Activated CD4-positive, alpha-beta T cell treated with anti-CD3 and anti-CD28 coated beads, Interleukin-2, amount 50 U/mL, for 16 hours (primary cell): Measurements from ENCODE around the gene KRT2.

ENCODE experiments used
- DNase-seq: peaks from one replicate; pipeline ENCODE4 v3.0.0-alpha.2; 2020

The KRT2 gene

GRCh38 chr12:52651726-52652261 lies at the start of gene KRT2:
Gene KRT2, minus strand, starts transcription at chr12:52652211. Its CDS starts 69 bp downstream, at chr12:52652142.
- no peak for DNase-seq

- DNase-seq, result no peak
Observed at GRCh38 chr12:52701281-52701680, 49.3 kb upstream of the KRT2 start.

GRCh38 chr12:52699960-52700359 lies 47.9 kb upstream of the KRT2 start:
- DNase-seq, result no peak

- no peak for DNase-seq
Observed at GRCh38 chr12:52699373-52699772, 47.4 kb upstream of the KRT2 start.

- DNase-seq, result no peak
Observed at GRCh38 chr12:52698651-52699340, 46.8 kb upstream of the KRT2 start.

GRCh38 chr12:52697058-52697582 lies 45.1 kb upstream of the KRT2 start:
- DNase-seq, result no peak

- no peak for DNase-seq
Observed at GRCh38 chr12:52696588-52696987, 44.6 kb upstream of the KRT2 start.

GRCh38 chr12:52695039-52695438 lies 43.0 kb upstream of the KRT2 start:
- DNase-seq, result no peak

GRCh38 chr12:52694151-52694550 lies 42.1 kb upstream of the KRT2 start:
- DNase-seq, result no peak

- no peak for DNase-seq
Observed at GRCh38 chr12:52693261-52693660, 41.2 kb upstream of the KRT2 start.

GRCh38 chr12:52692254-52692653 lies 40.2 kb upstream of the KRT2 start:
- no peak for DNase-seq

GRCh38 chr12:52691841-52692150 lies 39.8 kb upstream of the KRT2 start:
- DNase-seq, result no peak

- DNase-seq, result peak; percentile 10
Observed at GRCh38 chr12:52691076-52691840, 39.2 kb upstream of the KRT2 start.

- no peak for DNase-seq
Observed at GRCh38 chr12:52690351-52691075, 38.5 kb upstream of the KRT2 start.

- no peak for DNase-seq
Observed at GRCh38 chr12:52689936-52690335, 37.9 kb upstream of the KRT2 start.

GRCh38 chr12:52689239-52689638 lies 37.2 kb upstream of the KRT2 start:
- no peak for DNase-seq

GRCh38 chr12:52688481-52688880 lies 36.5 kb upstream of the KRT2 start:
- no peak for DNase-seq

- DNase-seq, result no peak
Observed at GRCh38 chr12:52687497-52688385, 35.7 kb upstream of the KRT2 start.

GRCh38 chr12:52686756-52687487 lies 34.9 kb upstream of the KRT2 start:
- no peak for DNase-seq

GRCh38 chr12:52686063-52686462 lies 34.1 kb upstream of the KRT2 start:
- no peak for DNase-seq

- no peak for DNase-seq
Observed at GRCh38 chr12:52685406-52685890, 33.4 kb upstream of the KRT2 start.
